ENCODE measurements around the gene OBSCN. TPM values are rescaled to one million over a fixed set of nuclear protein-coding genes. Genes with fewer than 3 reads are reported as not detected.

The OBSCN gene
- total and polyA plus RNA-seq, 2 donors (not counting 1 experiment from before 2014, with no cell fraction given) = 10.0 to 63.9 TPM

DNA sequence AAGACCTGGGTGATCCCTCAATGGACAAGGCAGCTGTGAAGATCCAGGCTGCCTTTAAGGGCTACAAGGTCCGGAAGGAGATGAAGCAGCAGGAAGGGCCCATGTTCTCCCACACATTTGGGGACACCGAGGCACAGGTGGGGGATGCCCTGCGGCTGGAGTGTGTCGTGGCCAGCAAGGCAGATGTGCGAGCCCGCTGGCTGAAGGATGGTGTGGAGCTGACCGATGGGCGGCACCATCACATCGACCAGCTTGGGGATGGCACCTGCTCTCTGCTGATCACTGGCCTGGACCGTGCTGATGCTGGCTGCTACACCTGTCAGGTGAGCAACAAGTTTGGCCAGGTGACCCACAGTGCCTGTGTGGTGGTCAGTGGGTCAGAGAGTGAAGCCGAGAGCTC, 113.6 kb downstream of the OBSCN start:
- H3K9ac ChIP-seq (ENCODE audit: low read length) = no peak overlapping the region
- intact Hi-C loops (cut with micrococcal nuclease) = no loop called here
- no peaks in the 10 kb centered on the region for H3K4me1 Mint-ChIP-seq
- H4K20me1 ChIP-seq (ENCODE audit: control insufficient read depth, insufficient read depth, low read length, poor library complexity, severe bottlenecking) = no peaks in the 10 kb centered on the region
- no peaks in the 10 kb centered on the region for H3K27me3 ChIP-seq (replicated peaks in 1 of 4; ENCODE audit: control extremely low read depth in 1 of 4, control insufficient read depth in 3 of 4, insufficient read depth in 4 of 4, low read length in 3 of 4)
- no peak overlapping the region for H3K4me3 Mint-ChIP-seq
- no peaks in the 10 kb centered on the region for H3K4me1 ChIP-seq (ENCODE audit: control insufficient read depth in 2 of 2, insufficient read depth in 2 of 2, low read length in 2 of 2)
- no peak overlapping the region for H3K27ac ChIP-seq (ENCODE audit: low read length in 2 of 2)
- no peak overlapping the region for H3K4me2 ChIP-seq (replicated peaks; ENCODE audit: low read depth, low read length, poor library complexity, severe bottlenecking)
- WGBS (ENCODE audit: insufficient coverage) = 94% methylated on average over 11 of the region's 11 CpGs
- POLR2A ChIA-PET = no interaction called here
- DNase-seq (no peak), ATAC-seq (ENCODE audit: low read depth) (no peak)
- TF ChIP-seq CTCF (IDR thresholded peaks at IDR 0.05) = no peak
- no peak for TF ChIP-seq EZH2 (IDR thresholded peaks at IDR 0.05; ENCODE audit: borderline replicate concordance, insufficient read depth, low read depth, low read length, poor library complexity, severe bottlenecking)
- H3K4me3 ChIP-seq (ENCODE audit: control extremely low read depth in 1 of 5, extremely low read depth in 1 of 5, insufficient read depth in 1 of 5, low read depth in 2 of 5, low read length in 4 of 5) = no peak overlapping the region
- peaks cover 0 to 8% of the 10 kb centered on the region in 2 experiments for H3K36me3 ChIP-seq (replicated peaks in 1 of 2; ENCODE audit: control extremely low read depth in 1 of 2, control insufficient read depth in 1 of 2, extremely low read depth in 1 of 2, insufficient read depth in 2 of 2, low read length in 1 of 2)
- H3K79me2 ChIP-seq (ENCODE audit: control insufficient read depth, insufficient read depth, low read length) = no peaks in the 10 kb centered on the region
- no peaks in the 10 kb centered on the region for H3K27me3 Mint-ChIP-seq
- H3K9me3 ChIP-seq (ENCODE audit: control extremely low read depth in 1 of 3, control insufficient read depth in 2 of 3, insufficient read depth in 1 of 3, low read length in 2 of 3) = no peaks in the 10 kb centered on the region
- H2AFZ ChIP-seq (ENCODE audit: insufficient read depth, low read depth, low read length, poor library complexity, severe bottlenecking) = no peak overlapping the region
- CTCF ChIA-PET = no interaction called here
- H3K27ac Mint-ChIP-seq = no peak overlapping the region
- H3K9me3 Mint-ChIP-seq (ENCODE audit: insufficient read depth) = peaks cover 5% of the 10 kb centered on the region

GRCh38 chr1:228321895-228322294, 114.1 kb downstream of the OBSCN start:
- CTCF ChIA-PET = no interaction called here
- H4K20me1 ChIP-seq (ENCODE audit: control insufficient read depth, insufficient read depth, low read length, poor library complexity, severe bottlenecking) = no peaks in the 10 kb centered on the region
- 96% methylated on average over 14 of the region's 15 CpGs for WGBS (ENCODE audit: insufficient coverage)

More at GRCh38 chr1:228321895-228322294, 114.1 kb downstream of the OBSCN start:
- no peaks in the 10 kb centered on the region for H3K9me3 ChIP-seq (ENCODE audit: control extremely low read depth in 1 of 3, control insufficient read depth in 2 of 3, insufficient read depth in 1 of 3, low read length in 2 of 3)
- no peak for ATAC-seq (ENCODE audit: low read depth)
- peaks cover 5% of the 10 kb centered on the region for H3K9me3 Mint-ChIP-seq (ENCODE audit: insufficient read depth)
- H3K4me2 ChIP-seq (replicated peaks; ENCODE audit: low read depth, low read length, poor library complexity, severe bottlenecking) = no peak overlapping the region
- H3K4me3 ChIP-seq (ENCODE audit: control extremely low read depth in 1 of 5, extremely low read depth in 1 of 5, insufficient read depth in 1 of 5, low read depth in 2 of 5, low read length in 4 of 5) = no peak overlapping the region
- no peak for DNase-seq
- H3K27ac Mint-ChIP-seq = no peak overlapping the region
- H3K4me3 Mint-ChIP-seq = no peak overlapping the region
- TF ChIP-seq CTCF (IDR thresholded peaks at IDR 0.05) (no peak), EZH2 (IDR thresholded peaks at IDR 0.05; ENCODE audit: borderline replicate concordance, insufficient read depth, low read depth, low read length, poor library complexity, severe bottlenecking) (no peak)
- POLR2A ChIA-PET = no interaction called here
- peaks cover 0 to 8% of the 10 kb centered on the region in 2 experiments for H3K36me3 ChIP-seq (replicated peaks in 1 of 2; ENCODE audit: control extremely low read depth in 1 of 2, control insufficient read depth in 1 of 2, extremely low read depth in 1 of 2, insufficient read depth in 2 of 2, low read length in 1 of 2)
- intact Hi-C loops (cut with micrococcal nuclease) = no loop called here
- no peaks in the 10 kb centered on the region for H3K4me1 Mint-ChIP-seq
- H3K27me3 Mint-ChIP-seq = no peaks in the 10 kb centered on the region
- no peaks in the 10 kb centered on the region for H3K4me1 ChIP-seq (ENCODE audit: control insufficient read depth in 2 of 2, insufficient read depth in 2 of 2, low read length in 2 of 2)
- H3K9ac ChIP-seq (ENCODE audit: low read length) = no peak overlapping the region
- H3K27ac ChIP-seq (ENCODE audit: low read length in 2 of 2) = no peak overlapping the region
- H3K79me2 ChIP-seq (ENCODE audit: control insufficient read depth, insufficient read depth, low read length) = no peaks in the 10 kb centered on the region
- no peaks in the 10 kb centered on the region for H3K27me3 ChIP-seq (replicated peaks in 1 of 4; ENCODE audit: control extremely low read depth in 1 of 4, control insufficient read depth in 3 of 4, insufficient read depth in 4 of 4, low read length in 3 of 4)
- no peak overlapping the region for H2AFZ ChIP-seq (ENCODE audit: insufficient read depth, low read depth, low read length, poor library complexity, severe bottlenecking)
